Measurements from ENCODE around the gene LRRC75A.
A peak's percentile ranks its signal among the peaks of the same experiment; 100 is the strongest.
"Not testable (repeated sequence)": the region's sequence is repeated elsewhere in the genome, so short reads cannot be mapped to it uniquely, and the experiment has no call there.

LRRC75A gene

DNA sequence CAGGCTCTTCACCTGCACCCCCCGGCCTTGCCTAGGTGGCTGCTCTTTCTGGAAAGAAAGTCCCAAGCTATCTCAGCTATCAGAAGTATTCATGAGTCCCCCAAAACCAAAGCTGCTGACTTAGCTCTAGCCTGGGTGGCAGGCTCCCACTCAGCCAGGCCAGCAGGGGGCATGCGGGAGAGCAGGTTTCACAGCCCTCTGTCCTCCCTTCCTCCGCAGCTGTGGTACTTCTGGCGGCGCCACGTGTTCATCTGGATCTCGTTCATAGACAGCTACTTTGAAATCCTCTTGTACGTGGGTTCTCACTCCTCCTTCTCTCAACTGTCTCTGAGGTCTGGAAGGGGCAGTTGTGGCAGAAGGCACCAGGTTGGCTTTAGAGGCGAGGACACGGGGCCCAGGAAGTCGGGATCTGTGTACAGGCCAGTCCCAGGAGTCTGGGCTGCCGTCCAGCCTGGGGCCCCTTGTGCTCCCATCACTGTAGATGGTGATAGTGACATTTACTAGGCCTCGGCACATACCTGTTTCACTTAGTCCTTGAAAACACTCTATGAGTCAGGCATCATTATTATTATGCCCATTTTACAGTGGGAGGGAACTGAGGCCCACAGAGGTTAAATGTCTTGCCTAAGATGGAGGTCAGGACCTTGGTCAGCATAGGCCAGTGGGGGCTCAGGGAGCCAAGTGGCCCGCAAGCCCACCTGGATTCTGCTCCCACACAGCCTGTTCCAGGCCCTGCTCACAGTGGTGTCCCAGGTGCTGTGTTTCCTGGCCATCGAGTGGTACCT is 63.7 kb downstream of the LRRC75A start:
- peak; percentile 49 for DNase-seq

DNA sequence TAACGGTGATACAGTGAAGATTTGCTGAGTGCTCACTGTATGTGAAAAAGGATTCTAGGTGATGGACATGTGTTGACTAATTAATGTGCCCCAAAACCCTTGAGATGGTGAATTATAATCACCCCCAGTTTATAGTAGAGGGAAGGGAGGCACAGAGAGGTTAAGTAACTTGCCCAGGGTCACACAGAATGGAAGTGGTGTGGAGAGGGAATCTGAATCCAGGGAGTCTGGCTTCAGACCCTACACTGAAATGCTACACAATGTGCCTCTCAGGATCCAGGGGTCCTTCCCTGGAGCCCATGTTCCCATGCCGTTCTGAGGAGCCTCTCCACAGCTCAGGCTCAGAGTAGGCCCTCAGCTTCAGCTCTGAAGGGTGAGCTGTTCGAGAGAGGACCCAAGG is 65.0 kb downstream of the LRRC75A start:
- no peak for DNase-seq

DNA sequence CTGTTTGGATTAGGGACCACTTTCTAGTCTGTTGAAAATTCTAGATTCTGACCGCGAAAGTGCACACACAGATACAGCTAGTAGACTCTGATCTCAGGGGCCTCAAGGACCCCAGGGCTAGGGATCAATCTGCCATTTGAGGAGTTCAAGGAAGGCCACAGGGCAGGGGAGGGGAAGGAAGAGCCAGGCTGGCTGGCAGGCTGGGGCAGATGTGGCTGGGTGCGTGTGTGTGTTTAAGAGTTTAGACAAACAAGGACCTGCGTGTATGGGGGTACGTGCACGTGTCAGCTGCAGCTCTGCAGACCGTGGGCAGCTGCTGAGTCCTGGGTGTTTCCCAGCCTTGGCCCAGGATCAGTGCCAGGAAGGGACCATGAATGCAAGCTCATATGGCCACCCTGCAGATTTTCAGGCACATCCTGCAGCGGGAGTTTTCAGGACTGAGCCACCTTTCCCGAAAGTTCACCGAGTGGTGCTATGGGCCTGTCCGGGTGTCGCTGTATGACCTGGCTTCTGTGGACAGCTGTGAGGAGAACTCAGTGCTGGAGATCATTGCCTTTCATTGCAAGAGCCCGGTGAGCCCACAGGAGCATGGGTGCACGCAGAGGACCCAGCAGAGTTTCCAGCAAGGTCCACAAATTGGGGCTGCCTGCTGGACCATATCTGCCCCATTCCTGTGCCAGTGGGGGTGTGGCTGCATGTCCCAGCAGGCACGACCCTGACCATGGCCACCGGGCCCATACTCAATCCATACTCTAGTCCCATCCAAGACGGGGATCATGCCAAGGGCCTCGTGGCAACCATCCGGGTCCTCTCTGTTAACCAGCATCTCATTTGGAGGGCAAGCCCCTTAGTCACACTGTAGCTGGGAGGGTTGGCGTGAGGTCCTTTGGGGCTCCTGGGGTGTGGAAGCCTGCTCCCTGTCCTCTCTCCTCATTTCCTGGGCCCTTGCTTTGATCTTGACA is 66.0 kb downstream of the LRRC75A start:
- no peak for DNase-seq

DNA sequence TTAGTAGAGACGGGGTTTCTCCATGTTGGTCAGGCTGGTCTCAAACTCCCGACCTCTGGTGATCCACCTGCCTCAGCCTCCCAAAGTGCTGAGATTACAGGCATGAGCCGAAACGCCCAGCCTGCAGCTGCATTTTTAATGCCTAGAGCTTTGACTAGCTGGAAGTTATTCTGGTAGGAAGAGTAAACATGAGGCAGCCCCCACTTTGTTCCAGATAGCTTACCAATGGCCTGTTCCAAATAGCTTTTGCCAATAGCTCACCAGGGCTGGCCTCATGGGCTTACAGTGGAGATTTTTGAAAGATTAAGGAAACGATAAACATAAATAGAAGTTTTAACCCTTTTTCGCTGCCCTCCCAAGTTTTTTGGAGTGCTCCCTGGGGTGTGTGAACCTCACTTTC is 66.8 kb downstream of the LRRC75A start:
- no peak for DNase-seq

DNA sequence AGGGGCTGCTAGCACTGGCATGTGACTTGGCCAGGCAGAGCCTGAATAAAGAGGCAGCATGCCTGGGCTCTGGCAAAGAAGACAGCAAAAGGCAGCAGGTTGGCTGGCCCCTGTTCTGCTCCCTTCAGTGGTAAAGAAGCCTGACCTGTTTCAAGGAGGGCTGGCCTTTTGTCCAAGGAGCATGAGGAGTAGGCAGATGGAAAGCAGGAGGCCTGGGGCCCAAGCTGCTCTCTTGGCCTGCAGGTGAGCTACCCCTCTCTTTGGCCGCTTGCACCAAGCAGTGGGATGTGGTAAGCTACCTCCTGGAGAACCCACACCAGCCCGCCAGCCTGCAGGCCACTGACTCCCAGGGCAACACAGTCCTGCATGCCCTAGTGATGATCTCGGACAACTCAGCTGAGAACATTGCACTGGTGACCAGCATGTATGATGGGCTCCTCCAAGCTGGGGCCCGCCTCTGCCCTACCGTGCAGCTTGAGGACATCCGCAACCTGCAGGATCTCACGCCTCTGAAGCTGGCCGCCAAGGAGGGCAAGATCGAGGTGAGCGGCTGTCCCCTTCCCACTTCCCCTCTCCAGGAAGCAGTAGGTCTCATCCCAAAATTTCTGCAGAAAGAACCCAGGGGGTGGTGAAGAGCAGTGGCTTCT is 68.6 kb downstream of the LRRC75A start:
- no peak for DNase-seq

DNA sequence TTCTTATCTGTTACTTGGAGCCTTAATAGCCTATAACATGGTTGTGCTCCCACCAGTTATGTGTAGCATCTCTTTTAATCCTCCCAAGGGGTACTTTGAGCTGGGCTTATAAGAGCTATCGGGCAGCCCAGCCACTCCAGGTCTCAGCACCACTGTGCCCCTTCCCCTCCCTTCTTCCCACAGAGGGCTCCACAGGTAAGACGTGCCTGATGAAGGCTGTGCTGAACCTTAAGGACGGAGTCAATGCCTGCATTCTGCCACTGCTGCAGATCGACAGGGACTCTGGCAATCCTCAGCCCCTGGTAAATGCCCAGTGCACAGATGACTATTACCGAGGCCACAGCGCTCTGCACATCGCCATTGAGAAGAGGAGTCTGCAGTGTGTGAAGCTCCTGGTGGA is 69.6 kb downstream of the LRRC75A start:
- no peak for DNase-seq

DNA sequence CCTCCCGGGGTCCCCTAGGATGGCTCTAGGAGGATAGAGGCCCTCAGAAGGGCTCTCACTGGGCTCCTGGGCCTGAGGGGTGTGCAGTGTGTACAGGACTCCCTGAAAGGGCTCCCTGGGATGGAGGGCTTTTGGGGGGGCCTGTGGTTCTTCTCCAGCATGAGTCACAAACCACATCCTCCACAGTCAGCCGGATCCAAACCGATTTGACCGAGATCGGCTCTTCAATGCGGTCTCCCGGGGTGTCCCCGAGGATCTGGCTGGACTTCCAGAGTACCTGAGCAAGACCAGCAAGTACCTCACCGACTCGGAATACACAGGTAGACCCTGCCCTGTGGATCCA is 72.1 kb downstream of the LRRC75A start:
- DNase-seq = peak; percentile 63

DNA sequence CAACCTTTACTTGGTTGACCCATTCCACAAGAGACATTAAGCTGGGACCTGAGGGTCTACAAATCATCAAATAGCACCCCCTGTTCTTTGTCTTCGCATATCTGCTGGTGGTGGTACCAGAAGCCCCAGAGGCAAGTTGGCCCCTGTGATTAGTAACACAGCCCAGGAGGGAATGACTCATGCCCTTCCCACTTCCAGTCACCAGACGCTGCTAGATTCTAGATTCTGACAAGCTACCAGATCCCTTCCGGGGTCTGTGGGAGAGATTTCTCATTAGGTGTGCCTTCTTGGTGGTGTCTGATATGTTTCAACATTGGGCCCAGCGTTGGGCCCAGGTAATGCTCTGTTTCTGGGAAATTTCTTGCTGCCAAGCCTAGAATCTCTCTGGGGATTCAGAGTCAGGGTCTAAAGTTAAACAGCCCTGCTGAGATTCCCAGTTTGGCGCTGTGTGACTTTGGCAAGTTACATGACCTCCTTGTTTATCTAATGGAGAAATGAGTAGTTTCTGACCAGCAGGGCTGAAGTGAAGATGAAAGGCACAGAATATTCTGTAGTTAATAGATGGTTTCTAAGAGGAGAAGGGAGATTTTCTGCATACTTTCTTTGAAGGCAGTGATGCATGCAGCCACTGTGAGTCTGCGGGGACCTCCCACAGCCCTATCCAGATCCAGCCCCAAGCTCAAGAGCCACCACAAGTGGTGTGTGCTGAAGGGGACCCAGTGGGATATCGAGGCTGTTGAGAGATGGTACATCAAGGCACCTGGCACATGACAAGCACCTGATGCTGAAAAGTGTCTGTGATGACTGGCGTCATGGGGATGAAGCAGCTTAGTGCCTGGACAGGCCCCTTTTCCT is 72.7 kb downstream of the LRRC75A start:
- peak; percentile 69 for DNase-seq

DNA sequence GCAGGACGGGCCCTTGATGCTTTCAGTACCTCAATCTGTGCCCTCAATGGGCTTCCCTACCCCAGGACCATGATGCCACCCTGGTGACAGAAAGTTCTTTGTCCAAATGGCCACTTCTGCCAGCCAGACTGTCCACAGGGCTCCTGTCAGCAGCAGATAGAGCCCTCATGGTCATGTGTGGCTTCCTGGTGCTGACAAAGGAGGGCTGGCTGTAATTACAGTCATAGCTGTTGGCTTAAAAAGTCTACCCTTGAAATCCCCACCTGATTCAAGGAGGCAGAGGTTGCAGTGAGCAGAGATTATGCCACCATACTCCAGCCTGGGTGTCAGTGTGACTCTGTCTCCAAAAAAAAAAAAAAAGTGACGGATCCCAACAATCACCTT is 73.3 kb downstream of the LRRC75A start:
- DNase-seq = no peak

DNA sequence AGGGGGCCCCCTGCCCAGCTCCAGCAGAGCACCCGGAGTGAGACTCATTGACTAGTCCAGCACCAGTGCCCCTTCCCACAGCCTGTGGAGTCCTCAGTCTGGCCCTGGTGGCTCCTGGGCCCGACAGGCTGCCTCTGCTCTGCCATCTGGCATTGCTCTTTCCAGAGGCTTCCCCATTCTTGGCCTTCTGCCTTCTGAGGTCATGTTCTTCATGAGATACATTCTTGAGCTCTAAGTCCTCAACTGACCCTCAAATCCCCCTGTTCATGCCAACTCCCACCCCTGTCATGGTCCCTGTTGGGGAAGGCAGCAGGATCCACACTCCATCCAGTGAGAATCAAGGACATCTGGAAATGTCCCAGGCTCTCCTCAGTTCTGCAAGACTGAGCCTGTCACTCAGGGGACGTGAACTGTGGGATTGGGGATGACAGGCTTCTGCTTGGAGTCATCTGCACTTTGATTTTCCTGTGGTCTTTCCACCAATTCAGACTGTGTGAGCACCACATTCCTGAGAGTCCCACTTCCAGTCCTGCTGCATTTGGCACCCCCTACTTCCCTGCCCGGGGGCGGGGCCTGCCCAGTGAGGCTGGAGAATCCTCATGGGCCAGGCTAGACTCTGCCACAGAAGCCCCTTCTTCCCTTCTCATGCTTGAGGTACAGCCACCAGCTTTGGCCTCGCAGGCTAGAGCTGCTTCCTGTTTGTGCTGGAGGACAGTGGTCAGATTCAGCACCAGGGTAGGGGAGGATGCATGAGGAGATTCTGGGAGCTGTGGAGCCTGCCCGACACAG is 73.9 kb downstream of the LRRC75A start:
- DNase-seq = no peak

DNA sequence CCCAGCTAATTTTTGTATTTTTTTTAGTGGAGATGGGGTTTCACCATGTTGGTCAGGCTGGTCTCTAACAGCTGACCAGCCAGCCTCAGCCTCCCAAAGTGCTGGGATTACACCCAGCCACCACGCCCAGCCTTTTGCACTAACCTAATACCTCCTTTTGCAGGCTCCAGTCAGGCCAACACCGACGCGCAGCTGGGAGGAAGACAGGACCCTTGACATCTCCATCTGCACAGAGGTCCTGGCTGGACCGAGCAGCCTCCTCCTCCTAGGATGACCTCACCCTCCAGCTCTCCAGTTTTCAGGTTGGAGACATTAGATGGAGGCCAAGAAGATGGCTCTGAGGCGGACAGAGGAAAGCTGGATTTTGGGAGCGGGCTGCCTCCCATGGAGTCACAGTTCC is 74.6 kb downstream of the LRRC75A start:
- DNase-seq = no peak

DNA sequence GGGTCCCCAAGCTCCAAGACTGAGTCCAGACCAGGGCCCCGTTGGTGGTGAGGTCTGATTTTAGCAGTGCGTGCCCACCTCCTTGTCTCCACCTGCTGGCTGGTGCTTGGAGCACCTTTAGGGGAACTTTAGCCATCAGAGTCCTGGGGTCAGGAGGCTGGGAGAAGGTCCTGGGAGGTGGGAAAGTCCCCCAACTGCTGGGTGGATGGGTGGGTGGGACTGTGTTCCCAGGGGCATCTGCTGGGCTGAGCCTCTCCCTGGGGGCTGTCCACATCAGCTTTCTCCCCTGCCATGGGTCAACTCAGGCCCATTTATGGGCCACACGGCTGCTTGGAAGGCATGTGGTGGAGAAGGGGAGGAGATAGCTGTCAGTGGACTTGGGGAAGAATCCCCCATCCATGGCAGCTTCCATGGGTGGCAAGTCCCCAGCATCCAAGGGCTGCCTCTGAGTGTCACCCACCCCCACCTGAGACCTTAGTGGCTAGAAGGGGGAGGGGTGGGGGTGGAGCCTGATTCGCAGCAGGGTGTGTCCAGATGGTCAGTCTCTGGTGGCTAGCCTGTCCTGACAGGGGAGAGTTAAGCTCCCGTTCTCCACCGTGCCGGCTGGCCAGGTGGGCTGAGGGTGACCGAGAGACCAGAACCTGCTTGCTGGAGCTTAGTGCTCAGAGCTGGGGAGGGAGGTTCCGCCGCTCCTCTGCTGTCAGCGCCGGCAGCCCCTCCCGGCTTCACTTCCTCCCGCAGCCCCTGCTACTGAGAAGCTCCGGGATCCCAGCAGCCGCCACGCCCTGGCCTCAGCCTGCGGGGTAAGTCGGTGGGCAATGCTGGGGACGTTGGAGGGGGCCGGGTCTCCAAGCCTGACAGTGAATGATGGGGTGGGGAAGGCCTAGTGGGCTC is 76.7 kb downstream of the LRRC75A start, which contains the start of gene TRPV2:
TRPV2 (plus strand) TSS at position 541 of the 894 bp plus-strand sequence. CDS start 2,098 bp downstream, outside the sequence.
- DNase-seq = peak; percentile 66

DNA sequence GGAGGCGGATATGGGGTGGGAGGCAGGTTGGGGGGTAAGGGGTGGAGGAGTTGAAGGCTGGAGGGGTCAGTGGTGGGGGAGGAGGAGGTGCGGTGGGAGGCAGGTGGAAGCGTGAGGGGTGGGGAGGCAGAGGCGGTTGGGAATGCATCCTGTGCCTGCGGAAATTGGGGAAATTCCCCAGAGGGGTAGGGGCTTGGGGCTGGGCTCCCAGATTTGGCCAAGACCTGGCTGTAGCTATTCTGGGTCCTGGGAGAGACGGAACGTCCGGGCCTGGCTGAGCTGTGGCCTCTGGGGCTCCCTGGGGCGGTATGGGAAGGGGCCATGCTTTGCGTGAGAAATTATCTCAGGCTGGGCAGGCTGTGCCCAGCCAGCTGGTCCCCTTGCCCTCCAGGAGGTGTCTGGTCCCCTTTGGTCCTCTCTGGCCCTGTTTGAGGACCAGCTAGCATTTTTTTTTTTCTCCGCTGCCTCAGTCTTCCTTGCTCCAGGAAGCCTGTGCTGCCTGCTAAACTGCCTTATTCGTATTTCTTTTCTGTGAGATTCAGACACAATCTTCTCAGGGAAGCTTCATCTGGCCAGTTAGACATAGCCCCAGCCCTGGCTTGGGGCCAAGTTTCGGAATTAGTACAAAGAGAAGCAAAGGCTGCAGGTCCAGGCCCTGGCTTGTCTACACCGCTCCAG is 83.9 kb downstream of the LRRC75A start:
- no peak for DNase-seq

DNA sequence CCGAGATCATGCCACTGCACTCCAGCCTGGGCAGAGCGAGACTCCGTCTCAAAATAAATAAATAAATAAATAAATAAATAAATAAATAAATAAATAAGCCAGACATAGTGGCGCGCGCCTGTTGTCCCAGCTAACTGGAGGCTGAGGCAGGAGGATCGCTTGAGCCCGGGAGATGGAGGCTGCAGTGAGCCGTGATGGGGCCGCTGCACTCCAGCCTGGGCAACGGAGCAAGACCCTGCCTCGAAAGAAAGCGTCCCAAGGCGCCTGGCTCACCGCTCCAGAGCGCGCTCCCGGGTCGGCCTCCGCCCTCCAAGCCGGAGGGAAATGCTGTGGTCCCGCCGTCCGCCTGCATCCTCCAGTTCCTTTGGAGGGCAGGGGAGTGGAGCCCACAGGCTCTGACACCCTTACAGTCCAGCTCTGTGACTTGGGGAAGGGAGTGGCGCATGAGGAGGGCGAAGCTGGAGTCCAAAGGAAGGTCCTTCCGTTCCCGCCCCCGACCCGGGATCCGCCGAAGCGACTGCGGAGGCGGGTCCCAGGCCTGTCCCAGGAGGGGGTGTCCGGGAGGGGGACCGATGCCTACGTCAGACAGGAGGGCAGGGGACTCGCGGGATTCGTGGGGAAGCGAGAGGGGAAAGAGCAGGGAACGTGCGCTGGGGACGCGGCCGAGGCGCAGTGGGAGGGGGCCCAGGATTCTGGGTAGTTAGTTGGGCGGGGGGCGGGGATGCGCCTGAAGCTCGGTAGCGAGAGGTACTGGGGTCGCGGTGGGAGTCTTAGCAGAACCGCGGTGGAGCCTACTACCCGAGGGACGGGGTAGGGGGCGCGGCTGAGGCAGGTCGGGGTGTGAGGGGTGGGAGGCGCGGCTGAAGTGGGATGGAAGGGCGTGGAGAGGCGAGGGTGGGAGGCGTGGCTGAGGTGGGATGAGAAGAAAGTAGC is 85.0 kb downstream of the LRRC75A start:
- no peak for DNase-seq

DNA sequence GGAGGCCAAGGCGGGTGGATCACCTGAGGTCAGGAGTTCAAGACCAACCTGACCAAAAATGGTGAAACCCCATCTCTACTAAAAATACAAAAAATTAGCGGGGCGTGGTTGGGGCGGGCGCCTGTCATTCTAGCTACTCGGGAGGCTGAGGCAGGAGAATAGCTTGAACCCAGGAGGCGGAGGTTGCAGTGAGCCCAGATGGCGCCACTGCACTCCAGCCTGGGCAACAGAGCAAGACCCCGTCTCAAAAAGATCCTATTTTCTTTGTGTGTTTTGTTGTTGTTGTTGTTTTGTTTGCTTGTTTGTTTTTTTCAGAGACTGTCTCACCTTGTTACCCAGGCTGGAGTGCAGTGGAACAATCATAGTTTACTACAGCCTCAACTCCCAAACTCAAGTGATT is 88.1 kb downstream of the LRRC75A start:
- DNase-seq = not testable (repeated sequence)

DNA sequence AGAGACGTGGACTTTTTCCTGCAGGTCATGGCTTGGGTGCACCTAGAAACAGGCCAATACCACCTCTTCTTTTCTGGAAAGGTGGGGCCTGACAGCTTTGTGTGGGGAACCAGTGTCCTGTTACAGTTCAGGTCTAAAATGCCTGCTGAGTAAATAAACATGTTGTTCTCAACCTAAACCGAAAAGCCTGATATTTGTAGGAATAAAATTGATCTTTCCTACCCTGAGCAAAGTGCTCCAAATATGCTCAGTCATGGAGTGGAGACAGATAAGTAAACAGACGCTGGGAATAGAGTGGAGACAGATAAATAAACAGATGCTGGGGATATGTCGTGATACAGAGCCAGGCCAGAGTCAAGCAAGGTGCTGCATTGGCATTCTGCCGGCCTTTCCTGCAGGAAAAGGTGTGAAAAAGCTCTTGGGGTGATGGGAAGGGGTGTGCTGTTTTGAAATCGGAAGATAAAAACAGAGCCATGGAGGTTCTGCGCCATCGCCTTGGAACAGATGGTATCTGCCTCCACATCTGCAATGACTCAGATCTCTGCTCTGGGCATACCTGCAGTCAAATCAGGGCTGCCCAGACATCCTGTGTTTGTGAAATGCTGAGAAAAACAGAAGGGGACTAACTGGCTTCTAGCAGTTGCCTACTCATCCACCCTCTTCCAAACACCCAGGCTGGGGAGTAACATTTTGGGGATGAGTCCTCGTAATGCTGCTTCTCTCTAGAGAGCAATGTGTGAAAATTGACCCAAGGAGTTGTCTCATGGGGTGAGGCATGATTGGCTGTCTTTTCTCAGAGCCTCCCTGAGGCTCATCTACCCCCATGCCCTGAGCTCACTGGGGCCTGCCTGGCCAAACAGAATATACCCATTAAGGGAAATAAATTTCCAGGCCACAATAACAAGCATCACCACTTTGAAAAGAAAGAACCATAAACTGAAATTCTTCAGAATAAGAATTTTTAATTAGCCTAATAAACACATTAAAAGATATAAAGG is 93.4 kb downstream of the LRRC75A start:
- DNase-seq = no peak

DNA sequence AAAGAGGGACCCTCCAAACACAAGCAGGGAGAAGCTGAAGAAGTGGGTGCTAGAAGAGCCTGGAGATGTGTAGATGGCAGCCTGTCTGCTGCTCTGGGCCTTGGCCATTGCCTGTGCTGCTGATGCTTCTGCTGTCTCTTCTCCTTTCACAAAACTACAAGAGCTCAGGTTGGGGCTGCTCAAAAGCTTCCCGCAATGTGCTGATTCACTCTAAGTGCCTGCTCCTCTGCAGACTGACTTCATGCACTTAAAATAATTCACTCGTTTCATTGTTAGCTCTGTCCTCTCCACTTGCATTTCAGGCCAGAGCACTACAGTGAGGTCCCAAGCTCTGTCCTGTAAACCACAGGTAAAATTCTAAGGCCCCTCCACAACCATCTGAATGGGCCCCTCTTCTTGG is 95.3 kb downstream of the LRRC75A start:
- not testable (repeated sequence) for DNase-seq
